Keratinocyte (primary cell): ENCODE results near the gene BMPR1B.

Experiments used
- CTCF ChIP-seq, 3 experiments: IDR thresholded peaks in 1 of 3; conservative IDR thresholded peaks in 1 of 3; optimal IDR thresholded peaks in 1 of 3; 2 replicates in 2 of 3; 3 replicates in 1 of 3; pipeline versions ENCODE3 to v1.5.1; 2011; ENCODE audit warnings: low read length in 3 of 3, mild to moderate bottlenecking in 3 of 3, moderate library complexity in 2 of 3, control low read depth in 1 of 3, inconsistent platforms in 1 of 3; ENCODE audit not compliant: insufficient read depth in 2 of 3; ENCODE audit errors: extremely low read depth in 1 of 3
- EZH2 ChIP-seq: IDR thresholded peaks from one replicate; pipeline ENCODE4 v1.6.1; 2012; ENCODE audit warnings: inconsistent platforms, mild to moderate bottlenecking, low read length, moderate library complexity

DNA sequence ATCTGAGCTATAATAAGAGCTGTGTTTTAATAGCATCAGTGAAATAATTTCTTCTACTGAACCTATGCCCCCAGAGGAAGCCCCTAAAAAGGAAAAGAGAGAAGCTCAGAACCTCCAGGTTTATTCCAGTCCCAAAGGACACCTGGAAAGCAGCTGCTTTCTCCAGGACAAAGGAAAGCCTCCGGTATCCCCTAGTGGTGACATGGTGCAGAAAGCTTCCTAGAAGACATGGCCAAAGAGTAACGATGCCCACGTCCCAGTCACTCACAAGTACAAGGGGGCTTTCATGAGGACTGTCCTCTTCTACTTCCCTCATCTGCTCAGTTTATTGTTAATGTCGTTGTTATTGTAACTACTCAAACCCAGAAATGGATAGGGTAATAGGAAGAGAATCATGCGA lies 447.1 kb downstream of the BMPR1B start:
- TF ChIP-seq CTCF (optimal IDR thresholded peaks at IDR 0.05 in 1 of 3, IDR thresholded peaks at IDR 0.05 in 1 of 3, conservative IDR thresholded peaks at IDR 0.05 in 1 of 3; ENCODE audit: extremely low read depth in 1 of 3, insufficient read depth in 2 of 3, low read length in 3 of 3) (peak in 2 of 3 experiments; percentile 15), EZH2 (no peak)
